DMS53 treated with DMSO at 0.1 percent for 48 hours (cell line): Measurements from ENCODE around the gene SLC25A26.
"Not testable (repeated sequence)": the region's sequence is repeated elsewhere in the genome, so short reads cannot be mapped to it uniquely, and the experiment has no call there.

Experiments used
- DNase-seq: peaks from one replicate; lab custom pipeline; 2025; ENCODE audit not compliant: unreplicated experiment; lab: John Stamatoyannopoulos, UW

Gene SLC25A26

DNA sequence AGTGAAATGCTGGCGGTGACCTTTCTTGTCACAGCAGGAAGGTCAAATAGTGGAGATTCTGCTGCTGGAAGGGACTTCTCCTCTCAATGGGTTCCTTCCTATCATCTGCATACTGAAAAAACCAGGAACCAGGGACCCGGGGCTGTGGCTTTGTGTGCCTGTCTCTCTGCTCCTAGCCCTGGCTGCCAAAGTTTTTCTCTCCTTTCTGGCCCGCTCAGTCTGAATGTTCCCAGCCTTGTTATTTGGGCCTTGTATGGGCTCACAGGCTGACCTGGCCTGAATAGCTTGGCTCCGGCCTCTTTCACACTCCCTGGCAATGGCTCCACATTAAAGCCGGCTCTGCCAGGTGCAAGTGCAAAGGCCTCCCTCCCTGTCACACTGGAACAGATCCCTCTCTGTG lies 185.4 kb downstream of the SLC25A26 start:
- no peak for DNase-seq

DNA sequence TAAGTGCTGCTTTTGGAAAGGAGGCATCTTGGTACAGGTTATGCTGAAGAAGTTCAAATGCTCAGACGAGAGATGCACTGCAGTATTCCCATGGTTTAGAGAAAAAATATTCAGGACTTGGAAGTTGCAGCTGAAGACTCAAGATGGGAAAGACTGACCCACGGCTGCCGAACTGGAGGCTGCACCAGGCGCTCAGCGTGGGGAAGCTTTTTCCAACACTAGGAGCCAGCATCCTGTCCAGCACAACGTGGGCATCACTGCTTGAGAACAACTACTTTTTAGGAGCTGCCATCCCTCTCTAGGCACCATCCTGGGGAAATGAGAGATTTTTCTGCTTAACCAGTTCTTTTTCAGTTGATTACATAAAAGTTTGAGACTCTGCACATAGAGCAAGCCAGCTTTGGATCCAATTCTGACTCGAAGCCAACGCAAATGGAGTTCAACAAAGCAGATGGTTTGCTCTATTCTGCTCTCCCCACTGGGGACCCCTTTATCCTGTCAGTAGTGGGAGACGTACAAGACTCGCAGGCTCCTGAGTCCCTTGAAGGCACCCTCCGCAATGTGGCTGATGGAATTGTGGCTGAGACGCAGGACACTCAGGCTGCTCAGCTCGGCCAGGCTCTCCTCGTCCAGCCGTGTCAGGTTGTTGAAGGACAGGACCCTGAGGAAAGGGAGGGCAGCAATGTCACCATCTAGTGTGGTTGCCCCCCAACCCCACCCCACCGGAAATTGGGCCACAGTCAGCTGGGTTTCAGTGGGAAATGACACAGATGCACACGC lies 186.2 kb downstream of the SLC25A26 start:
- no peak for DNase-seq

DNA sequence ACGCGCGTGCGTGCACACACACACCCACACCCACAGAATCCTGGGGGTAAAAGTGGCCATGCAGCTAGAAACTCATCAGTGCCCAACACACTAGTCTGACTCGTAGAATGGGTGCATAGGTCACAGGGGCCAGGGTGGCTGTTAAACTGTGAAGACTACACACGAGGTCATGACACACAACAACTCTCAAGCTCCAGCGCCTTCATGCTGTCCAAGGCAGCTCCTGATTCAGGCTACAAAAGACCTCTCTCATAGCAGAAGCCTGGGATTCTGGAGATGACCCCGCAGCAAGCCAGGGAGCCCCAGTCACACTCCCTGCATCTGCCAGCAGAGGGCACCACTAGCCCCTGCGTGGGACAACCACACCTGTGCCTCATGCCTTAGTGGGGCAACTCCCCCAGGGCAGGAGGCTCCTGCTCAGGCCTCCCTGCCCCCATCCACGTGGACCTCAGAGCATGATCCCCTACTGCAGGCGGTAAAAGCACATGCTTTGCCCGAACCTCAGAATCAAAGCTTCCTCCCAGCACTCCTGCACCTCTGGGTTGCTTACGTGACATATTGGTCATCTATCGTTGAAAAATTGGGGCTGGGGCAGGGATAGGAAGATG lies 186.9 kb downstream of the SLC25A26 start:
- DNase-seq, result no peak

DNA sequence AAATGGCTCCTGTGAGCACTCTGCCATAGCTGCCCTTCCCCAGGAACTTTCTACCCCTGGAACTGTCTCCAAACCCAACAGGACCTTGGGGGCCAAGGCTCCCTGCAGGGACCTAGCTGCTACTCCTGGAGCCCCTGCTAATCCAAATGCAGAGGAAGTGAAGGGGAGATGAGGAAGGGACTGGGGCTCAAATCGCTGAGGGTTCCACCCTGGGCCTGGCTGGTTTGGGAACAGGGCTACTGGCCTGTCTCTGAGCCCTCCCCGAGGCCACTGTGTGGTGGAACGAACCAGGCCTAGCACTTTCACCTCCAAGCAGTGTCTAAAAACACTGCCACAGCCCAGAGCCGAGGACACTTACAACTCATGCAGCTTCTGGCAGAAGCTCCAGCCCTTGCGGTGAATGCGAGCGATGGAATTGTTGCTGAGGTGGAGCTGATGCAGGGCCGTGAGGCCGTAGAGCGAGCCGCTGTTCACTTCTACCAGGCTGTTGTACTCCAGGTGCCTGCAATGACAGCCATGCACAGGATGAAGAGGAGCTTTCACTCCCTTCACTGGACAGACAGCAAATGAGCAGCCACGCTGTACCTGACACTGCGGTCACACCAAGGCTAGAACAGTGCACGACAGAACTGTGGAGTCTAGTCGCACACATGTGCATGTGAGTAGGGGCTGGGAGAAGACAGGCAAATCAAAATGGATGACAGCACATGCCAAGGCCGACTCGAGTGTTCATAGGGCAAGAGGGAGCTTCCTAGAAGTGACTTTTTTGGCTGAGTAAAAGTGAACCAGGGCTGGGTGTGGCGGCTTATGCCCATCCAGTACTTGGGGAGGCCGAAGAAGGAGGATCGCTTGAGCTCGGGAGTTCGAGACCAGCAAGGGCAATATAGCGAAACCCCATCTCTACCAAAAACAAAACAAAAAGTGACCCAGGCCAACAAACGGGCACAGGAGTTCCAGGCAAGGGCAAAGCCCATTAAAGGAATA lies 189.3 kb downstream of the SLC25A26 start:
- no peak for DNase-seq

DNA sequence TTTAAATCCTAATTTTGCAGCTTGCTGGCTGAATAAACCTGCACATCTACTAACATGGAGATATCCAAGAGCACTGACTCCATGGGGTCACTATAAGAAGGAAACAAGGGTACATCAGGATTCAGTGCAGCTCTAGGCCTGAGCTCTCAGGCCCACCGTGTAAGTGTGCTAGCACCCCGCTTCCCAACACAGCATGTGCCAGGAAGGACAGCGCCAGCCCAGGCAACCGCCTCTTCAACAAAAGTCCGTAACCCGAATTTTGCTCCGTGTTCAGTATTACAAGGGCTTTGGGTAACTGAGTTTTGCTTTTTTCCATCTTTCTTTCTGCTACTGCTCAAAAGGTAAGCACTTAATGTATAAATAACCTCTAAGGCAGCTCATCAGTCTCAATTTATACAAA lies 190.2 kb downstream of the SLC25A26 start:
- DNase-seq, result no peak

DNA sequence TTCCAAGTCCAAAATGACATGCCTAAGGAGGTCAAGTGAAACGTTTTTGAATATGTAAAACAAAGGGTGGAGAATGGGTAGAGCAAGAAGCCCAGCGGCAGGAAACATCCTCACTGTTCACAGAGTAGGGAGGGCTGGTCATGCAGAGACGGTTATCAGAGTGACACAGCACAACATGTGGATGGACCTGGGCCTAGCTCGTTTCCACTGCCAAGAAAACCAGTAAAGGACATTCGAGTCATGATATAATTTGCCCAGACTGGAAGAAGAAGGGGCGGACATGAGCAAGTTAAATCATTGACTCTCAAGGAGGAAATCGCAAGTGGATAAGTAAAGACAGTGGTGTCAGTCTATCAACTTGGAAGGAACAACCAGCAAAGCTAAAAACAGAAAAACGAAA lies 190.7 kb downstream of the SLC25A26 start:
- no peak for DNase-seq

DNA sequence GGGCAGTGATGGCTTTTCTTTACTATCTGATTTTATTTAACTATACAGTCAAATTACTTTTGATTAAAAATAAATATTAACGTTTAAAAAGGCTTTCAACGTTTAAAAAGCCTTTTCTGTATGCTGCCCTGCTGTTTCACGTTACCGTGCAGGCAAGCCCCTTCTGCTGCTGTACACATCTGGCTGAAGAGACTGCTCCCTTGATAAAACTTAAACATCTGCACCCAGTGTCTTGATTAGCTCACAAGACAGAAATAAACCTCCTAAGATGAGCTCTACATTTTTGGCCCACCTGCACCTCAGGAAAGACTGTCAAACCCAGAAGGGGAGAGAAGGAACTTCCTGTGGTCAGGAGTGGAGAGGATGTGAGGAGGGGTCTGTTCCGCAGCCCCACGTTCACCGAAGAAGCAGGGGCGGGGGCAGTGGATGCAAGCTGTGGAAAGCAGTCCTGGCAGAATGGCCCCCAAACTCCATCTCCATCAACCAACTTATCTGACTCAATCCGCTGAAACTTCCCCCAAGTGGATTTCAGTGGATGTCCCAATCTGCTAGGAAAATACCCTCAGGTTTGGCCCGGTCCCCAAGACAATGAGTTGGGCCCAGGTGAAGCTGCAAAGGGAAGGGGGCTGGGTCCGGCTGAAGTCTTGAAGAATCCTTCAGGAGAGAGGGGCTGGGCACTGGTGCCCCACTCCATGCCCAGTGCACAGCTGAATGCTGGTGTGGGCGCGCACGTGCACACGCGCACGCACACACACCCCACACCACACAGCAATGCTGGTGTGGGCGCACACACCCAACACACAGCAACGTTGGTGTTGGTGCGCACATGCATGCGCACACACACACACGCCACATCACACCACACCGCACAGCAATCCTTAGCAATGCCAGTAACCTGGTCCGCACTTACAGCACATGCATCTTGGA lies 191.4 kb downstream of the SLC25A26 start:
- DNase-seq, result no peak

DNA sequence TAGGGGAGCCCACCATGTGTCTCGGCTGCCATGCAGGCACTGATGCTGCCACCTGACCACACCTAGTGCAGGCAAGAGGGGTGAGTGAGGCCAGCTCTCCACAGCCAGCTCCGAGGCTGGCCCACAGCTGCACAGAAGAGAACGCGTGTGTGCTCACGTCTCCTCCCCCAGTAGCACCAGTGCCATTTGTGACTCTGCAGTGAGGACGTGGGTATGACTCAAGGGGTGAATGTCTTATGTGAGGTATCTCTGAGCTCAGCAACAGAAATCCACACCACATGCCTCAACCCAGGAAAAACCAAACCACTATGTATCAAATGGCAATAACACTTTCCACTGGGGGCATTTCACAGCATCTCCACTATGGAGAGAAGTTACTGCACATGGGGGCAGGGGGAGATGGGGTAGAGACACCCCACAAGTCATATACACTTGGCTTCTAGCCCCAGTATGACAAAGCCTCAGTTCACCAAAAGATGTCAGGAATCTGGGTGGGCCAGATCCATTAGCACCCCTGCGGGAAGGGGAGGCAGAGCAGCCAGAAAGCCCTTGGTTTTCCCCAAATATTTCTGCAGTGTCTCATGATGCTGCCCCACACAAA lies 192.4 kb downstream of the SLC25A26 start:
- no peak for DNase-seq

DNA sequence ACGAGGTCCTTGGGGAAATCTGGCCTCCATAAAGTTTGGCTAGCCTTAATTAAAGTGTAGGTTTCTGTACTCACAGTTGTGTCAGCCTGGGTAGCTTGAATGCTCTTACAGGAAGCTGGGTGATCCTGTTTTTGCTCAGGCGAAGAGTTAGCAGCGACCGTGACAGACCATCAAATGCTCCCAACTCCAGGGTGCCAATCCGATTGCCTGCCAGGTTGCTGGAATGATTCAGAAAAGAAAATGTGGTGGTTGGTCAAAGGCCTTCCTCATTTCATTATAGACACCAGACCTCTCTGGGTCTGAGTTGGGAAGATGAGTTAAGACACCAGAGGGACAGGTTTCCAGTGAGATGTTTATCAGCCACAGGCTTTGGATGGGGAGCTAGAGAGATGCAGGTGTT lies 194.0 kb downstream of the SLC25A26 start:
- DNase-seq, result no peak

DNA sequence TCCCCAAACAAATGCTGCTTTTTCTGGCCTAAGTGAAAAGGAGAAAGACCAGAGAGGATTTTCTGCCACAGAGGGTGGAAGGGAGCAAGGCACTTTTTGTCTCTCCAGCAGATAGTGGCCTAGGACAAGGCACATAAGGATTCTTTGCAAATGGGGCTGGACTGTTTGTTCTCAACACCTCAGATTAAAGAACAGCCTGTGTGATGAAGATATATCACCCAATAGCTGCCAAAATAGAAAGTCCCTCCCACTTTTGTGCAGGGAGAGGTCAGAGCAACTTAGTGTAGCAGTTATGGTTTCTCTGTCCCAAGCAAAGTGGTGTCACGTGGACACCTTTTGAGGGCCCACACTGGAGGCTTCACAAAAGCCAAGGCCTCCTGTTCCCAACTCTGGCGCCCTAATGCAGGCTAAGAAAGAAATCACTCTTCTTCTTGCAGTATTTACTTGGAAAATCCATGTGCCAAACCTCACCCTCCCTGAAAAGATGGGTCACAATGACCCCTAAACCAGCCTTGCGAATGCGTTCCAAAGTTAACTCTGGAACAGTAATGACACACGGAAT lies 195.1 kb downstream of the SLC25A26 start:
- no peak for DNase-seq

DNA sequence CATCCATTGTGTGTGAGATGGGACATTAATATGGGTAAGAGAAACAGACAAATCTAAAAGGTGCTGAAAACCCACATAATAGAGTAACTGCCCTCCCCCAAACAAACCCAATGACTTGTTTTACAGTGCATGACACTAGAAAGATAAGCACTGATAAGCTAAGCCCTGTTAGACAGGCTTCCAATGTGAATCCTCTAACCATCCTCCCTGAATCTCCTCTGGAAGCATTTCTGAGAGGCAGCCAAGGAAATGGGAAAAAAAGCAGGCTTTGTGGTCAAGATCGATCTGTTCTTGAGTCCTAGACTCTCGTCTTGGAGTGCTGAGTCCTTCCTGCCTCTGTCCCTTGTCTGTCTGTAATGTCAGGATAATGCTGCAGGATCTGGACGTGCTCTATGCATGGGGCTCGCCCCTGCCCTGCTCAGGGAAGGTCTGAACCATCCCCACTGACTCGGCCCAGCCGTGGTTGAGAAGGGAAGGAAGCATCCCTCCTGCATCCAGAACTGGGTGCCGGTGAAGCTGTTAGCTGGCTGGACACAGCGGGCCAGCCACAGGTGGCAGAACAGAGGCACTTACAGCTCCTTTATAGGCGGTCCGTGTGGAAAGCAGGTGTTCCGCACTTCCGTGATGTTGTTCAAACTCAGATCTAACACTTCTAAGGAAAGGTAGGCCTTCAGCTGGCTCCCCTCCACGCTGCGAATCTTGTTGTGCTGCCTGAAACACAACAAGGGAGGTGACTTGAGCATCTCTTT lies 195.9 kb downstream of the SLC25A26 start:
- DNase-seq, result no peak

DNA sequence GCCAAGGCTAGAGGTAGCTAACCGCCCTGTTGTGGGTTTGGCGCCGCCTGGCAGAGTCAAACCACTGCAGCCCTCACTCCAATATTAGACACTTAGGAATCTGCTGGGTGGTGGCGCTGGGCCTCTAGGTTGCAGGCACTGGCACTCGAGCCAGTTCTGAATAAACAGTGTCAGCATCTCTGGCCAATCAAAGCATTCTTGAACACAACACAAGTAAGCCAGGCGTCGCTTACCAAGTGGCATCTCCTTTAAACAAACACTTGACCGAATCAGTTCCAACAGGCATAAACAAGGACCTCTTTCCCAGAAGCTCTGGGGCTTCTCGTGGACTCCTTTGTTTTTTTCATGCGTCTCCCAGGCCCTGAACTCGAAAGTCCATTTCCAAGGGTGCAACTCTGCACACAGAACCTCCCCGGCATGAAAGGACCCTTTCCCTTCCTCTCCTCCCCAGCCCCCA lies 197.7 kb downstream of the SLC25A26 start:
- DNase-seq, result peak; percentile 49

DNA sequence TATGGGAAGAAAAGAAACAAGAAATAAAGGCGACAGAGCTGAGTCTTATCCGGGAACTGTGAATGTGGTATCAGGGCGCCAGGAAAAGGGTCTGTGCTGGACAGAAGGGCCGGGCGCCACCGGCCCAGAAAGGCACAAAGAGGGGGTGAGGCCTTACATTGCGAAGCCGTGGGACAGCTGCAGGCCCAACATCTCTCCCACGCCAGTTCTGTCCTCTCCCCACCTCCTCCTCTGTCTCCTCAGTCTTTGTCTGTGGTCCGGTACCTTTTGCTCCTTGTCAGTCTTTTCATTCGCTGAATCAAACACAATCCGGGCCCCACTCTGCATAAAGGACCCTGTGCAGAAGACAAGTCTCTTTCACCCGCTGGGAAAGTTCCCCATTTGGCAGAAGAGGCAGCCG lies 198.2 kb downstream of the SLC25A26 start:
- DNase-seq, result no peak

DNA sequence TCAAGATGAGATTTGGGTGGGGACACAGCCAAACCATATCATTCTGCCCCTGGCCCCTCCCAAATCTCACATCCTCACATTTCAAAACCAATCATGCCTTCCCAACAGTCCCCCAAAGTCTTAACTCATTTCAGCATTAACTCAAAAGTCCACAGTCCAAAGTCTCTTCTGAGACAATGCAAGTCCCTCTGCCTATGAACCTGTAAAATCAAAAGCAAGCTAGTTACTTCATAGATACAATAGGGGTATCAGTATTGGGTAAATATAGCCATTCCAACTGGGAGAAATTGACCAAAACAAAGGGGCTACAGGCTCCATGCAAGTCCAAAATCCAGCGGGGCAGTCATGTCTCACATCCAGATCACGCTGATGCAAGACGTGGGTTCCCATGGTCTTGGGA lies 200.3 kb downstream of the SLC25A26 start:
- not testable (repeated sequence) for DNase-seq

DNA sequence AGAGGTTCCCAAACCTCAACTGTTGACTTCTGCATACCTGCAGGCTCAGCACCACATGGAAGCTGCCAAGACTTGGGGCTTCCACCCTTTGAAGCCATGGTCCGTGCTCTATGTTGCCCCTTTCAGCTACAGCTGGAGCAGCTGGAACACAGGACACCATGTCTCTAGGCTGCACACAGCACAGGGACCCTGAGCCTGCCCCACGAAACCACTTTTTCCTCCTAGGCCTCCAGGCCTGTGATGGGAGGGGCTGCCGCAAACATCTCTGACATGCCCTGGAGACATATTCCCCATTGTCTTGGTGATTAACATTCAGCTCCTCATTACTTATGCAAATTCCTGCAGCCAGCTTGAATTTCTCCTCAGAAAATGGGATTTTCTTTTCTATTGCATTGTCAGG lies 201.1 kb downstream of the SLC25A26 start:
- not testable (repeated sequence) for DNase-seq

DNA sequence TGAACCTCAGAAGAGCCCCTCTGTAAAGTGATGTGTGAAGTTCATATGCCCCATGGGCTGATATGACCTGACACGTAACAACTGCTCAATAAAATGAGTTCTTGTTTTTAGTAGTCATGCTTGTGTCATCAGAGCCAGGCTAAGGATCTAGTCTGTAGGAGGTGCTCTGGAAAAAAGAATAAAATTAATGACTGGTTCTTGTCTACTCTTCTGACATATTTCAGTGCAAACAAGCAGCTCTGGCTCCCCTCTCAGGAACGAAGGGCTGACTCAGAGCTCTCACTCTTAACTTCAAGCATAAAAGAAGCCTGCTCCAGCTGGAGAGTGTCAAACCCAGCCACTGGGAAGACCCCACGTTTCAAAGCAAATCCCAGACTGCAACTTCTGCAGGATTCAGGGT lies 203.0 kb downstream of the SLC25A26 start:
- no peak for DNase-seq

DNA sequence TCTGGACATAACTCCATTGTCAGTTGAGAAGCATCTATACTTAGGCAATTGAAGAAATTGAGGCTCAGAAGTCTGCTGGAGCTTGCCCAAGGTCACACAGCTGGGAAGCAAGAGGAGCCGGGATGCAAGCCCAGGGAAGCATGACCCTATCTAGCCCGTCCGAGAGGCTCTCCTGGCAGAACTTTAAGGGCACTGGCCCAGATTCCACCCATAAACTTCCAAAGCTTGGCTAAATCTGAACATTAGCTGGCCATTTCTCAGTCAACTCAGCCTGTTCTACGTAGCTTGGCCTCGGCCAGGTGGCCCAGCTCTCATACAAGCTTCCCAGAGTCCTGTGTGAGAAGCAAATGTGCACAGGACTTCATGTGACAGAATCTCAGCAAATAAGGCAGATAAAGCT lies 204.2 kb downstream of the SLC25A26 start:
- DNase-seq, result no peak

DNA sequence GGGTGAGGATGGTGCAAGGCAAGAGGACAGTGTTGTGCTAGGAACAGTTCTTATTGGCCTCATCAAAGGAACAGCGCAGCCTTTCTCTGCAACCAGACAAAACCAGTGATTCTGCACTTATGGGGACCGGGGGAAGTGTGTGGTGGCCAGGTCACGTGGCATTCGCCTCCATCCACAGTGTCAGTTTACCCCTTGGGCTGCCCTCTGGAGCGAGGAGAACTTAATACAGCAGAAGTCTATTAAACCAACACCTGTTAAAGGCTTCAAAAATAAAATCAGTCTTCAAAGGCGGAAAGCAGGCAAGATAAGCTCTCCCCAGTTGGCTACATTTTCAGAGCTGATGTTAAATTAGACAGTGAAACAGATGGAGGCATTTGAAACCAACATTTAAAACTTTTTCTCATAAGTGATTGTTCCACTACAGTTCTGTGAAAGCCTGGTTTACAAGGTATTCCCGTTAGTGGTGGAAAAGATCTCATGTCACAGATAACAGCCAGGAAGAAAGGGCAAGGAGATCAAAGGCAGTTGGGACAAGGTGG lies 204.8 kb downstream of the SLC25A26 start:
- no peak for DNase-seq

DNA sequence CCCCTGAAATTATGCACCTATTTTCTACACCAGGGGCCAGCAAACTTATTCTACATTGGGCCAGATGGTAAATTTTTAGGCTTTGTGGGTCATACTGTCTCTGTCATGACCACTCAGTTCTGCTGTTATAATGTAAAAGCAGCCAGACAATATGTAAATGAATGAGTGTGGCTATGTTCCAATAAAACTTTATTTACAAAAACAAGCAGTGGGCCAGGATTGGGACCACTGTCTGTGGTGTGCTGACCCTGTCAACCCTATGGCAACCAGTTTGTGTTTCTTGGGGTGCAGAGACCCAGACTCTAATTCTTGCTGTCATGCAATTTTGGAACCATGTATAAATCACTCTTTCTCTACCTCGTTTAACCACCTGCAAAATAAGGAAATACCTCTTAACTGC lies 205.3 kb downstream of the SLC25A26 start:
- no peak for DNase-seq
